ENCODE data around the gene ADAMTS15.

ADAMTS15 gene

DNA sequence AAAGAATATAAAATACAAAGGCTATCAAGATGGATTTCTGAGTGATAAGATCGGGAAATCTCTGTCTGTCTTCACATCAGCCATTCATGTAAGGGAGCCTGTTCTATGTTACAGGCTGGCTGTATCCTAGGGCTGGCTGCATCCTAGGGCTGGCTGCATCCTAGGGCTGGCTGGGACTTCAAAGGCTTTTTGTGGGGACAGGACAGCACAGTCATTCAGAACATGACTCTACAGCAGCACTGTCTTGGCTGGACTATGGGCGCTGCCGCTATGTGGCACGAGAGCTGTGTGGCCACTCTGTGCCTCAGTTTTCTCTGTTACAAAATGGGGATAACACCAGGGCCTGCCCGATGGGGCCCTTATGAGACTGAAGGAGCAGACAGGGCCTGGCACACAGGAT is 30.2 kb upstream of the ADAMTS15 start:
- no peak for DNase-seq

DNA sequence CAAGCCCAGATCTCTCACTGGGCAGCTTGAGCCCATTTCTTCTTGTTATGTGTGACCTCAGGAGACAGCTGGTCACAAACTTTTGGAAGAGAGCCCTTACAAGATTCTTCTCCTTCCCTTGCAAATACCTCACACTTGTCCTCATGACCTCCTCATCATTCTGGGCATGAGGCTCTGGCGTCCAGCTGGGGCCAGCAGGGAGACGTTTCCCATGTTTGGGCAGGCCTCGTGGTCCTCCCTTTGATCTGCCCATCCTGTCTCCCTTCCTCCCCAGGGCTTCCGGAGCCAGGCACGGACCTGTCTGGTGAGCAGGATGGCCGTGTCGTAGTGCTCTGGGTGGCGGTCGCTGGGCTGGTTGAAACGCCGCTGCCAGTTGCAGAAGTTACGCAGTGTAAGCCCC is 29.7 kb upstream of the ADAMTS15 start:
- DNase-seq: no peak

DNA sequence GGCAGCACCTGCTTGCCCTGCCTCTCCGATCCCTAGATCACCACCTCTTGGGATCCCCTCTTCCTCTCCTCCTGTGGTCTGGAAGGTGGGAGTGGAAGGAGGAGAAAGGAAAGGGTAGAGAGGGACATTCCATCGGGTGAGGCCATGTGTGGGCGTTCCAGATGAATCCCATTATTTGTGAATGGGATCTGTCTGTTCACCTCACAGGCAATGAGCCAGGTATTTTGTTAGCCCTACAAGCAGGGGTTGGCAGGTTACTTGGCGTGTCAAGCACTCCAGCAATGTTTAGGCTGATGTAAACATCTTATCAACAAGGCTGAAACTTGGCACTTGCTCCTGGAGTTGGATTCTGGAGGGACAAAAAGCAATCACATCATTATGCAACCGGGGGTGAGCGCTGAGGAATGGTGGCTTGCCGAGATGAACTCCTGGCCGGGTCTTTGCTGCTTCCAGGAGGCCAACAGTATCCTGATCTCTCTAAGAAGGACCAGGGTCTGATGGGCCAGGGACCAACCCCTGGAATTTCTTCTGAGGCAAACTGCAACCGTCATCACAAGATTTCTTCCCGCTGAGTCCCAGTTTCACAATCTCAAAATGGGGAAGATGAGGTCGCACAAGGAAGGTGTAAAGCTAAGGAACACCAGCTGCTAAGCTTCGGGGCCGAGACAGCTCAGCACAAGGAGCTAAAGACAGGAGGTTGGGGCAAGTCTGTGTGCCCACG is 27.8 kb upstream of the ADAMTS15 start:
- DNase-seq: no peak

DNA sequence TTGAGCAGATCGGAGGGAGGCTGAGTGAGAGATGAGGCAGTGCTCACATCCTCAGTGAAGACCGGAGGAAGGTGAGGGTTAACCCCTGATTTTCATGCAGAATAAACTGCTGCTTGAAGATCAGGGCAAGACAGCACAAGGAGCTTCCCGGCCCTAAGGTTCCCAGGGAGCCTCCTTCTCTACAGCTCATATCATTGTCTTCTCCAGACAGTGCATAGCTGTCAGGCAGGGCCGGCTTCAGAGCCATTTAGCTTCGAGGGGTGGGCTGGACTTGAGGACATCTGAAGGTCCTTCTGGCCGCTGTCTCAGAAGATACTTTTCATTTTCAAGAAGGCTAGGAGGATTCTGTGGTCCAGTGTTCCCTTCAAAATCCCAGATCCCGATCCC is 27.3 kb upstream of the ADAMTS15 start:
- DNase-seq: no peak

DNA sequence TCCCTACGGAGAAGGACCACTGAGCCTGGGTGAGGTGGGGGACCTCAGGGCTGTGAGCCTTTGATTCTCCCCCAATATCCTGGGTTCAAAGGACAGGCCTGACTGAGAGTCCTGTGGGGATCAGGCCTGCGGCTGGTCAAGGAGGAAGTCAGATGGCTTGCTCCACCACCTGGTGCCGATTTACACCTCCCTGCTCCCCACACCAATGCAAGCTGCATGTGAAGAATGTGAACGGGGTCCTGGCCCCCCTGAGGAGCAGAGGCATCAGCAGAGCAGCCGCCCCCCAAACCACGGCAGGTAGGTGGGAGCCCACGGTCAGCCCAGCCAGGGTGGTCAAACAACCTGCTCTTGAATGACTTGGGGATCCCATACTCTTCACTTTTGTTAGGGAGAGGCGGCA is 26.7 kb upstream of the ADAMTS15 start:
- no peak for DNase-seq

DNA sequence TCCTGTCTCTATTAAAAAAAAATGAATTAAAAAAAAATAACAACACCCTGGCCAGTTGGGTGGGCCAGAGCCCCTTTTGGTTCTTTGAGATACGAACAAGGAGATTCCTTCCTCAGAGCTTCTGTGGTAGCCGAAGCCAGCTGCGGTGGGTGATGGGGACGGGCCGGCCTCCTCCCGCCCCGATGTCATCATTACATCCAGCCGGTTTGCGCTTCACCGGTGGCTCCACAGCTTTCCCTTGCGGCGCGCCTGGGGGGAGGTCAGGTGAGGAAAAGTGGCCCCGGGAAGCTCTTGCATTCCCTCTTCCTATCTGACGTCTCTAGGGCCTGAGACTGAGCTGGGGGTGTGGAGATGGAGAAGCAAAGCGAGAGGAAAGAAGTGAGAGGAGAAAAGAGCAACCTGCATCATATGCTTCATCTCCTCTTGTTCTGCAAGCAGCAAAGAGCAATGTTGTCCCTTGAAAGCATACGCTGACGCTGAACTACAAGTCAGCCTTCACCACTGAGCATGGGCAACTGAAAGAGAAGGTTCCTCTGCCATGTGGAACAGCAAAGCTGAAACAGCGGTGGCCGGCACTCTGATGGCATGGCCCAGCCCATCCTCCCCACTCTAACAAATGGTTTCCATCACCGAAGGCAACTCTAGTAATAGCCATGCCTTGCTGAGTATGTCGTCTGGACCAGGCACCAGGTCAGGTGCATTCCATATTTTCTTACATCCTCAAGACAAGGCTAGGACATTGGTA is 26.0 kb upstream of the ADAMTS15 start:
- DNase-seq: no peak

DNA sequence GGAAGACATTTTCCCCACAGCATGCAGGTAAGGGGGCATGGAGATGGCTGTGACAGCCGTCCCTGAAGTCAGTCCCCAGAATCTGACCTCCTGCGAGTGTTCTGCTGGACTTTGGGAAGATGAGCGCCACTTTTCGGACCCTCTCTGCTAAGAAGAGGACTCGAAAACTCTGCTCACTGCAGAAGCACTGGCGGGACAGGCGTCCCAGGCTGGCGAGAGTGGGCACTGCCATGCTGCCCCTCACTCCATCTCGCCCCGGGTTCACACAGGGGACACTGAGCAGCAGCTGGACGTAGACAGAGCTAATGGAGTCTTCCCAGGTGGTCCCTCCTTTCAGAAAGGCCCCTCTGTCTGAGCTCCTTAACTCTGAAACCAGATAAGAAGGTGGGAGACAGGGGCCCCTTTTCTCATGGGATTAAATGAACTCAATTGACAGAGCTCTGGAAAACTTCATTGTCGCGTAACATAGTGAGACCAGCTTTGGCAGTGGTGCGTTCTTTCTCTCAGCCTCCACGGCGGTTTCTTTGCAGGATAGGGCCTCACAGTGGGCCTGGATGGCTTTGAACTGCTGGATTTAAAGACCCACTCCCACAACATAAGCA is 24.8 kb upstream of the ADAMTS15 start:
- DNase-seq: no peak

DNA sequence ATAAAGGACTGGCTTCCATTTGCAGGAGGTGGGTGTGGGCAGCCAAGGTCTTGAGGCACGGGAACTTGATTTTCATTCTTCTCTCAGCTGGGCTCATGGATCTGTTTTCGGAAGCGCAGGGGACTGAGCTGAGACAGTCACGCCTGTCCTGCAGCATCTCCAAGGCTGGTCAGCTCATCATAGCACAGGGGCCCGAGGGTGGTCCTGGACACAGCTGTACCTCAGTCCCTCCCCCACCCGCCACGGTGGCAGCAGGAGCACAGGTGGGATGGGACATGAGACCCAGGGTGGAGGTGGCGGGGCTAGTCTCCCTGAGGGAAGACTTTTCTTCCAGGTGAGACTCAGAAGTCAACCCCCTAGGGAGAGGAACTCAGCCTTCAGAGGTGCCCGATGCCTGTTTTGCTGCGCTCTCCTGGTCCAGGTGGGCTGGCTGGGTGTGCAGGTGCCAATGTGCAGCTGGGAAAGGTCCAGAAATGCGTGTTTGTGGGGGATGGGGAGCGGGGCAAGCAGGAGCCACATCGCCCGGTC is 23.8 kb upstream of the ADAMTS15 start:
- DNase-seq: no peak

DNA sequence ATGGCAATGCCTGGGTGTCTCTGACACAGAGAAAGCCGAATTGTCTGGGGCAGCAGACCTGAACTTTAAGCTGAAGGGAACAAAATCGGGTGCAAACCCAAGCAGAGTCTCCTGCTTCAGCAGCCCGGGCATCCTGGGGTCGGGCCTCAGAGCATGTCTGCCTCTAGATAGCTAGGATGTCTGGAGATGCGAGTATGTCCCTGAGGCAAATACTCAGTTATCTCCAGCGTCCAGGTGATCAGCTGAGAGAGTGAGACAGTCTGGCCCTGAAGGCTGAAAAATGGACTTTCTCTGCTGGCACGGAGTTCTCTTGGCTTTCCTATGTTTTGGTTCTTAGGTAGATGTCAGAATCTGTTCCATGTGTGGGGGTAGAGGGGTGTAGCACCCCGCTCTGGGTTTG is 23.3 kb upstream of the ADAMTS15 start:
- no peak for DNase-seq

DNA sequence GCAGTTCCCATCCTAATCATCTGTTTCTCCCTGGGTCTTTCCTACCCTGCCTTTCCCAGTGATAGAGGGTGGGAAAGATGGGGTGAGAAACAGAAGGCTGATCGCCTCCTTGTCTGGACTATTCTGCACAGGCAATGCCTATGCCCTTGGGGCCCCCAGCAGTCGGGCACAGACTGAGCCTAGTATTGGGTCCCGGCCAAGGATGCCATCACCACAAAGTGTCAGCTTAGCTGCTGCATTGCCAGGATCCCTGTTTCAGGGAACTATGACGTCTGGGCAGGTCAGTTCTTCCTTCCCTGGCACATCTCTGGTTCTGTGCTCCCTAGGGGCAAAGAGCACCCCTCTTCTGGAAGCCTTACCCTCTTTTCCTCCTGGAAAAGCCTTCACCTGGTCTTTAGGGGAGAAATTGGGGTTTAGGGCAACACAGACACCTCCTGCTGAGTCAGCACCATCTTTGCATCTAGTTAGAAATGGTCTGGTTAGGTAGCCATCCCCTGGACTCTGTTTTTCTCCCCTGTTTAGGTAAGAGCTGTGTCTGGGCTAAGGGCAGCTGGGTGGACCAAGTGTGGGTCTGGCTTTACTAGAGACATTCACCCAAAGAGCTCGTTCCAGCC is 22.1 kb upstream of the ADAMTS15 start:
- no peak for DNase-seq

DNA sequence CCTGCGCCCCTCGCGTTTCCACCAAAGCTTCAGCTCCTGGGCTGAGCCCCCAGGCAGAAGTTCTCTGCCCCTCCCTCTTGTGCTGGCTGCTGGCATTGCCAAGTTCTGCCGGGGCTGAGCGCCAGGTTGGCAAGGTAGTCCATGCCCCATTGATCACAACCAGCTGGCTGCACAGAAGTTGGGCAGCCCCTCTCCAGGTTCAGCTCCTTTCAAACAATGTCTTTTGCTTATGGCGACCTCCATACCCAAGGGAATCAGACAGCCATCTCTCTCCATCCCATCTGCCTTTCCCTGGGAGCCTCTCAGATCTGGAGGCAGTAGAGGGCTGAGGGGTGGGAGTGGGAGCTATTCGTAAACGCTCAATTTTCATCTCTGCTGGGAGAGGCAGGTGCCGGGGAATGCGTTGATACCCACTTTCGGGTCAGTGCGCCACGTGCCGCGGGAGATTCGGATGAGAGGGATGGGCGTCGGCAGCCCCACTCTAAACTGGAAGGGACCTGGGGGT is 21.6 kb upstream of the ADAMTS15 start:
- no peak for DNase-seq

DNA sequence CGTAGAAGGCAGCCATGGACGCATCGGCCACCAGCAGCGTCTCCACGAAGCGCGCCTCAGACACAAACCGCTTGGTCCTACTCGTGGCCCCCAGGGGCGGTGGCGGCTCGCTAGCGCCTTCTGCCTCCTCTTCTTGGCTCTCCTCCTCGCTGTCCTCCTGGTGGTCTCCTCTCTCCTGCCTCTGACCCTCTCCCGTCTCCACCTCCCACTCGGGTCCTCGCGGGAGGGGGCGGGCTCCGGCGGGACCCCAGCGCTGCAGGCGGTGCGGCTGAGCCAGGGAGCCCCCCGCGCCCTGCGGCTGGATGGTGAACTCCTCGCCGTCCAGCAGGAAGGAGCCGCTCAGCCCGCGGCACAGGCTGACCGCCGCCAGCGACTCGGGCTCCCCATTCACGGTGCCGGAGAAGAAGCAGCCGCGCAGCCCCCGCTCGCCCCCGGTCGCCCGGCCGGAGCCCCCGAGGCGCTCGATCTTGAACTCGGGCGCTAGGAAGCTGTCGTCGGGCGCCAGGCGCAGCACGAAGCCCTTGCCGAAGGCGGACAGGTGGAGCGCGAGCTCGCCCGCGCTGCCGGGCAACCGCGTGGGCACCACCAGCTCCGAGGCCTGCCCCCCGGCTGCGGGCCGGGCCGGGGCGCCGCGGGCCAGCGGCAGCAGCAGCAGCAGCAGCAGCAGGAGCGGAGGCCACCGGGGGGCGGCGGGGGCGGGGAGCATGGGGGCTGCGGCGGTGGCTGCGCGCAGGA is 20.7 kb upstream of the ADAMTS15 start:
- DNase-seq: no peak

DNA sequence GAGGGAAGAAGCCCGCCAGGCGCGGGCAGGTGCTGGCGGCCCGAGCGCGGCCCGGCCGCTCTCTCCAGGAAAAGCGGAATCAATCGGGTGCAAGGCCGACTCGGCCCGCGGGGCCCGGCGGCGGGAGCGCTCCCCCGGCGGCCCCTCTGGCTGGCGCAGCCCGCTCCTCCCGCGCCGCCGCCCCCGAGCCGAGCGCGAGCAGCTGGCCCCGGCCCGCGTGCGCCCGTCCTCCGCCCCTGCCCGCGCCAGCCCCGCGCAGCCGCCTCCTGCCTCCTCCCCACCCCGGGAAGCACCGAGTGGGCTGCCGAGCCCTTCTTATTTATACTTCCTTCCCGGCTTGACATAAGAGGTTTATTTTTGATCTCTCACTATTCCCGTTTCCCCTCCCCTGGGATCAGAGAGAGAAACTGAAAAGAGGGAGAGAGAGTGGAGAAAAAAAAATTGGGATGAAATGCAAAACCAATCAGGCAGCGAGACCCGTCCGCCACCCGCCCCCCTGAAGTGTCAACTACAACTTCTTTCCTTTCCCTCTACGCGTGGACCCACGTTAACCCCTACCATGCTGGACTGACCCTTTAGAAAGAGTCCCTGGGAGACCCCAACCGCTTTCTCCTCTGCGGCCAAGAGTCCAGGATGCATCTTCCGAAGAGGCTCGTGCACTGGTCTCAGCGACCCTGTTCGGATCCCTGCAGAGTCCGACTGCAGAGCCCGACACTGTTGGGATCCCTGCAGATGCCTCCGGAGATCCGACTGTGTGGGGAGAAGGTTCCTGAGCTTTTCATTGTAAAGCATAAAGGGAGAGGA is 19.9 kb upstream of the ADAMTS15 start, which contains the start of gene ADAMTS8:
ADAMTS8 (minus strand) TSS at position 294 of the 804 bp plus-strand sequence. CDS start 323 bp downstream, outside the sequence.
- DNase-seq: no peak

DNA sequence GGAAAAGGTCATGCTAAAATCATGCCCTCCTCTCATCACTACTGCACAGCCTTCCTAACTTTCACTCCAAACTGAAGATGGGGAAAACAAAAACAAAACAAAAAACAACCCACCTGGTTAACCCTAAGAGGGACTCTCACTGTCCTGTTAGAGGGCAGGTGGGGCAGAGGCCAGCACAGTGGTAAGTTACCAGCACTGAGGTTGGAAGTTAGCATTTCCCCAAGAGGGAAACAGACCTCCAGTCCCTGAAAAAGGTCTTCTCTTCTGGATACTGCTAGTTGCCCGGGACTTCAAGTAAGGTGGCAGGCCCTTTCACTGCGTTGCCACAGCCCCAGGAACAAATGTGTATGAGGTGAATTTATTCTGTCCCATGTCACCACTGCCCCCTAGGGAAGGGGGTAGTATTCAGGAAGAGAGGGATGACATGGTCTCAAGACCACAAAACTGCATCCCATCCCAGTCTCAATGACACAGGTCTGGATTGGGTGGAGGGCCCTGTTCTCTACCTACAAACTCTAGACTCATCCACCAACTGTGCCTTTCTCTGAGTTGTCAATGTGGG is 19.2 kb upstream of the ADAMTS15 start:
- no peak for DNase-seq

DNA sequence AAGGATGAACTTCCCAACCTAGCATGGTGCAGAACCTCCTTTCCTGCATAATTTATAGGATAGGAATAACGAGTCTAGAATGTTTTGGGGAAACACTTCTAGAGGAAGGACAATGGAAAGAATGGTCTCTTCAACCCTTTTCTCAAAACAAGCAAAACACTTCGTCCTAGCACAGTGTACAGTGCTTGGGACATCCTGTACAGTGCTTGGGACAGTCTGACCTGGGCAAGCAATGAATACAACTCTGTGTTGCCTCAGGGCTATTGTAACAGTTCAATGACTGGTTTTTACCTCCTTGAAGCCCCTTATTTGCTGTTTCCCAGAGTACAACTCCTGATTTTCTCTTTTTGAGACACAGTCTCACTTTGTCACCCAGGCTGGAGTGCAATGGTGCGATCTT is 18.5 kb upstream of the ADAMTS15 start:
- DNase-seq: no peak

DNA sequence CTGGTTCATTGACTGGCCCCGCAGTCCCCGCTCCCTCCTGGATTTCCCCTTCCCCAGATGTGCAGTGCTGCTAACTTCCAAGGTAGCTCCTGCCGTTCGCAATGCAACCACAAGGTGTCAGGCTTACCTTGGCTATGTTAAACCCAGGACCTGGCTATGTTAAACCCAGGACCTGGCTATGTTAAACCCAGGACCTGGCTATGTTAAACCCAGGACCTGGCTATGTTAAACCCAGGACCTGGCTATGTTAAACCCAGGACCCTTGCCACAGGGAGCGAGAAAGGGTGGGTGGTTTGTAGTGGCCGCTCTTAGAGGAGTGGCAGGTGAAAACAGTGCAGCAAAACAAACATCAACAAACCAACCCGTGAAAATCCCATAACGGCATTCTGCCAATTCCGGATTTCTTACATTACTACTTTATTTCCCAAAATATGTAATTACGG is 17.1 kb upstream of the ADAMTS15 start:
- DNase-seq: peak in 1 of 2 donors; percentile 15

DNA sequence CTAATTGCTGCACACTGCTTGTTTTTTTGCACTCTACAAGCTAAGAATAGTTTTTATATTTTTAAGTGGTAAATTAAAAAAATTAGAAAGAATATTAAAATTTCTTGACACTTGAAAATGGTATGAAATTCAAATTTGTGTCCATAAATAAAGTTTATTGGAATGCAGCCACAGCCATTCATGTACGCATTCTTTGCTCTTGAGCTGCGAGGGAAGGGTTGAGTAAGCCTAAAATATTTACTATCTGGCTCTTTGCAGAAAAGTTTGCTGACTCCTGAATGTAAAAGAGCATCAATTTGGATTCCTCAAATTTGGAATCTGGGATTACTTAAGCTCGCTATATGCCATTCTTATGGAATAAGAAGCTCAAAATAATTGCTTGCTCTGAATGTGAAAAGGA is 16.6 kb upstream of the ADAMTS15 start:
- no peak for DNase-seq

DNA sequence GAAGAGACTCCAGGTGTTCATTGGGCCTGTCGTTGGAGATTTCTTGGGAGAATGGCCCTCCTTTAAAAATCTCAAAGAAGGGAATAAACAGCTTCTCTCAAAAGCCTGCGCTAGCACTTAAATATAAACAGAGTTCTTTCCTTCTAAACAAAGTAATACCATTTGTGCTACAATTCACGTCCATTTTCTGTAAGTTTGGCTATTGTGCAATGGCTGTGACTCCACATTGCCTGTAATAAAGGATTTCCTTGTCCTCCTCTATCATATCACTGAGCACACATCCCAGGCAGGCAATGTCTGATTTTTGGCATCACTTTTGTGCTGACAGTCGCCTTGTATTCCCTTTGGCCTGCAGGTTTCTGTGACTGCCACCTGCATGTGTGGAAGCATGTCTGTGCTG is 15.1 kb upstream of the ADAMTS15 start:
- no peak for DNase-seq

DNA sequence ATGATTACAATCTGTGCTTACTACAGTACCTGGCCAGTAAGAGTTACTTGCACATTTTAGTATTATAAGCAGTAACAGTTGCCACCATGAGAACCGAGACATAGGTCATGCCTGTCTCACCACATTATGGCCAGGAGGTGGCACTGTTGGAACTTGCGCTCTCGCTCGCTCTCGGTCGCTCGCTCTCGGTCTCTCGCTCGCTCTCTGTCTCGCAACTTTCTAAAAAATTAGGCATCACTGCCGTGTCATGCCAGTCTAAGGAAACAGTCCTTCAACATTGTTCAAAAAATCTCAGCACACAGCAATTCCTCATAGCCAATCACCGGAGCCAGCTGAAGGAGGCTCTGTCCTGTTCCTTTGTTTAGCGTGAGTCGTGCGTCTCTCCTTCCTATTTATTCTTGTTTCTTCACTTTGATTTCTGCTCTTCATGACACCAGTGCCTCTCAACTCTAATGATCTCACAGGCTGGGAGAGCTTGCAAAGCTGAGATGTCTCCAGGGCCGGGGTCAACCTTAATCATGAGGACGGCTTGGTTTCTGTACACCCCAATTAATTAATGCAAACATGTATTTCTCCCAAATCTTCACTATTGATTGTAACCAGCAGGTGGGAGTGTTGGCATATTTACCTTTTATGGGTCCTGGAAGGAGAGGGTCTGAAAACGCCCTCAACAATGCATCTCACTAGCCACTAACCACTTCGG is 13.8 kb upstream of the ADAMTS15 start:
- DNase-seq: peak; percentile 39 to 49

DNA sequence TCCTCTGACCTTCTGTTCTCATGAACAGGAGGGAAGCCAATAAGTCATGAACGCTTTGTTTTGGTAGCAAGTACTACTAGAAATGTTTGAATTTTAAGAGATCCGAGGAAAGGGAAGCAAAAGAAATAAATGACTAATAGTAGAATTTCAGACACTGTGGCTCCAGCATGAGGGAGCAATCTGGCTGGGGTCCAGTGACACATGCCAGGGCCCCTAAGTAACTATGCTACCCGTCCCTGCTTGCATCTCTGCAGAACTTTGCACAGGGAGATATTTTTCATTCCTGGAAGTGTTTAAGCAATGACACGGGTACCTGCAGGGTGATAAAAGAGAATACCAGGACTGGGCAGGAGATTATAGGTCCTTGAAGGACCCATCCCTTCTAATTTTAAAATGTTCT is 12.8 kb upstream of the ADAMTS15 start:
- DNase-seq: no peak

DNA sequence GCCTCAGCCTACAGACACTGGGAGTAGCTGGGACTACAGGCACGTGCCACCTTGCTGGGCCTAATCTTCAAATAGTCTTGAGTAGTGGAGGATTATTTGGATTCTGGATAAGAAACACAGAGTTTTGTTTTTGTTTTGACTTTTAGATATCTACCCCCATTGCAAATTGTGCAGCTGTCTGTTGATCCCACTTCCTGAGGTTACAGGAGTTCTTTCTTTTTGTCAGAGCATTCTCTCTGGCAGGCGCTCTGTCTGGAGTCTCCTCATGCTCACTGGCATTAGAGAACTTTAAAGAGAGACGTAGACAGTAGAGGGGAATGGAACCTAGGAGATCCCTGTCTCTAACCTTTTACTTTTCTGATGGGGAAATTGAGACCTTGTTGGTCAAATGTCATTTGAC is 12.3 kb upstream of the ADAMTS15 start:
- no peak for DNase-seq

Measured in bone marrow (tissue), 2 donors.